PC-9 (cell line): Measurements from ENCODE around the gene ALG11. TPM values are rescaled to one million over a fixed set of nuclear protein-coding genes. Genes with fewer than 3 reads are reported as not detected.

Source experiments
- BruUV-seq: library from RNA; stranded (reverse); fragments of 400-500 nt; replicated peaks from 2 replicates; lab custom pipeline; 2021; lab: Mats Ljungman, UMichigan
- CTCF ChIA-PET: fragments of 300-600 bp; sonication (Branson Sonifier 250); formaldehyde crosslinking; loops from one replicate; lab custom pipeline; 2022; ENCODE audit warnings: antibody characterized with exemption; lab: Charles Lee
- POLR2A ChIA-PET: fragments of 300-600 bp; sonication (Branson Sonifier 250); formaldehyde crosslinking; loops from one replicate; lab custom pipeline; 2022; ENCODE audit warnings: antibody characterized with exemption; ENCODE audit not compliant: unreplicated experiment; lab: Charles Lee
- DNase-seq, 2 experiments: peaks; one replicate each; pipeline versions ENCODE4 v3.0.0 to v3.0.0-alpha.2; 2015 to 2022; ENCODE audit warnings: mixed read lengths in 1 of 2
- H2AFZ ChIP-seq: fragments of 200-600 bp; sonication (generic); 2 replicates; pipeline ENCODE4 v1.8.1; 2017; ENCODE audit warnings: antibody characterized with exemption
- H3F3A ChIP-seq: fragments of 200-600 bp; sonication (generic); 2 replicates; pipeline ENCODE4 v1.8.1; 2017; ENCODE audit warnings: antibody characterized with exemption, mild to moderate bottlenecking, low read depth; ENCODE audit not compliant: insufficient read depth
- H3K27ac ChIP-seq: fragments of 200-600 bp; sonication (generic); 2 replicates; pipeline ENCODE4 v1.6.1; 2016; ENCODE audit warnings: mixed run types
- H3K27me3 ChIP-seq: fragments of 200-600 bp; sonication (generic); 2 replicates; pipeline ENCODE4 v1.6.1; 2016; ENCODE audit warnings: low read depth, mixed run types; ENCODE audit not compliant: insufficient read depth
- H3K36me3 ChIP-seq: fragments of 200-600 bp; sonication (generic); 2 replicates; pipeline ENCODE4 v1.6.1; 2016; ENCODE audit warnings: low read depth, mixed run types
- H3K4me1 ChIP-seq: fragments of 200-600 bp; sonication (generic); replicated peaks from 2 replicates; pipeline ENCODE4 v1.6.1; 2016; ENCODE audit warnings: mixed run types; ENCODE audit not compliant: insufficient read depth
- H3K4me2 ChIP-seq: fragments of 200-600 bp; sonication (generic); 2 replicates; pipeline ENCODE4 v1.6.1; 2017; ENCODE audit warnings: mixed run types
- H3K4me3 ChIP-seq: fragments of 200-600 bp; sonication (generic); 2 replicates; pipeline ENCODE4 v1.6.1; 2016; ENCODE audit warnings: mixed run types
- H3K79me2 ChIP-seq: fragments of 200-600 bp; sonication (generic); 2 replicates; pipeline ENCODE4 v1.6.1; 2017; ENCODE audit warnings: low read depth, mixed run types
- H3K9me2 ChIP-seq: fragments of 200-600 bp; sonication (generic); 2 replicates; pipeline ENCODE4 v1.8.1; 2017; ENCODE audit warnings: mild to moderate bottlenecking; ENCODE audit not compliant: insufficient read depth
- H3K9me3 ChIP-seq: fragments of 200-600 bp; sonication (generic); 2 replicates; pipeline ENCODE4 v1.8.1; 2016; ENCODE audit warnings: low read depth; ENCODE audit not compliant: insufficient read depth
- H4K20me1 ChIP-seq: fragments of 200-600 bp; sonication (generic); 2 replicates; pipeline ENCODE4 v1.8.1; 2017; ENCODE audit not compliant: insufficient read depth
- EZH2 ChIP-seq: fragments of 200-600 bp; sonication (generic); IDR thresholded peaks from 2 replicates; pipeline ENCODE4 v1.8.0; 2017; ENCODE audit warnings: antibody characterized with exemption, low read depth
- intact Hi-C: fragments of 100-400 bp; cut with micrococcal nuclease; formaldehyde crosslinking; loops from one replicate; pipeline ENCODE4 v1.10.0; 2022; ENCODE audit not compliant: unreplicated experiment
- total RNA-seq: library from RNA; stranded (reverse); gene quantifications from 2 replicates; pipeline ENCODE4 v1.2.3, GENCODE V29; 2021
- TF ChIP-seq, protein P1 (sequence below): fragments of 200-600 bp; sonication (generic); conservative IDR thresholded peaks from 2 replicates; pipeline ENCODE4 v1.6.1; 2017; ENCODE audit warnings: mixed run types, antibody characterized with exemption, mild to moderate bottlenecking, moderate library complexity

ALG11 gene
- total RNA-seq, 1 experiment from 2014 or later: 15.0 TPM

- Histone ChIP-seq H3K4me3 (no peak overlapping the region), H3K36me3 (no peaks in the 10 kb centered on the region), H3K9me3 (no peaks in the 10 kb centered on the region), H3K27ac (no peak overlapping the region), H4K20me1 (no peaks in the 10 kb centered on the region), H2AFZ (no peak overlapping the region), H3K9me2 (no peaks in the 10 kb centered on the region), H3K4me2 (no peak overlapping the region), H3F3A (no peaks in the 10 kb centered on the region), H3K27me3 (no peaks in the 10 kb centered on the region), H3K79me2 (no peaks in the 10 kb centered on the region), H3K4me1 (no peaks in the 10 kb centered on the region)
- no TSS peak for BruUV-seq
- ChIA-PET POLR2A (no interaction called here), CTCF (no interaction called here)
- no peak for DNase-seq
- TF ChIP-seq, protein P1, sequence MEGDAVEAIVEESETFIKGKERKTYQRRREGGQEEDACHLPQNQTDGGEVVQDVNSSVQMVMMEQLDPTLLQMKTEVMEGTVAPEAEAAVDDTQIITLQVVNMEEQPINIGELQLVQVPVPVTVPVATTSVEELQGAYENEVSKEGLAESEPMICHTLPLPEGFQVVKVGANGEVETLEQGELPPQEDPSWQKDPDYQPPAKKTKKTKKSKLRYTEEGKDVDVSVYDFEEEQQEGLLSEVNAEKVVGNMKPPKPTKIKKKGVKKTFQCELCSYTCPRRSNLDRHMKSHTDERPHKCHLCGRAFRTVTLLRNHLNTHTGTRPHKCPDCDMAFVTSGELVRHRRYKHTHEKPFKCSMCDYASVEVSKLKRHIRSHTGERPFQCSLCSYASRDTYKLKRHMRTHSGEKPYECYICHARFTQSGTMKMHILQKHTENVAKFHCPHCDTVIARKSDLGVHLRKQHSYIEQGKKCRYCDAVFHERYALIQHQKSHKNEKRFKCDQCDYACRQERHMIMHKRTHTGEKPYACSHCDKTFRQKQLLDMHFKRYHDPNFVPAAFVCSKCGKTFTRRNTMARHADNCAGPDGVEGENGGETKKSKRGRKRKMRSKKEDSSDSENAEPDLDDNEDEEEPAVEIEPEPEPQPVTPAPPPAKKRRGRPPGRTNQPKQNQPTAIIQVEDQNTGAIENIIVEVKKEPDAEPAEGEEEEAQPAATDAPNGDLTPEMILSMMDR: no peak
- TF ChIP-seq EZH2: no peak
- intact Hi-C loops: no loop called here
Measured at GRCh38 chr13:52047463-52047862, 35.3 kb downstream of the ALG11 start.

- H4K20me1 ChIP-seq: no peaks in the 10 kb centered on the region
- H3F3A ChIP-seq: no peaks in the 10 kb centered on the region
- no peaks in the 10 kb centered on the region for H3K4me1 ChIP-seq
- H2AFZ ChIP-seq: no peak overlapping the region
- intact Hi-C loops: no loop called here
- H3K27ac ChIP-seq: no peak overlapping the region
- CTCF ChIA-PET: no interaction called here
- H3K79me2 ChIP-seq: no peaks in the 10 kb centered on the region
- H3K36me3 ChIP-seq: no peaks in the 10 kb centered on the region
- POLR2A ChIA-PET: interaction anchor here (0.7 kb wide), 1 partner anchor 86 kb away, joined by 7 read pairs; no protein-coding TSS in a partner anchor
- BruUV-seq: no TSS peak
- H3K4me2 ChIP-seq: no peak overlapping the region
- no peaks in the 10 kb centered on the region for H3K9me2 ChIP-seq
- H3K4me3 ChIP-seq: no peak overlapping the region
- TF ChIP-seq EZH2: no peak
- TF ChIP-seq, protein P1: no peak
- no peak for DNase-seq
- H3K27me3 ChIP-seq: no peaks in the 10 kb centered on the region
- H3K9me3 ChIP-seq: no peaks in the 10 kb centered on the region
Measured at GRCh38 chr13:52048516-52048915, 36.3 kb downstream of the ALG11 start.

DNA sequence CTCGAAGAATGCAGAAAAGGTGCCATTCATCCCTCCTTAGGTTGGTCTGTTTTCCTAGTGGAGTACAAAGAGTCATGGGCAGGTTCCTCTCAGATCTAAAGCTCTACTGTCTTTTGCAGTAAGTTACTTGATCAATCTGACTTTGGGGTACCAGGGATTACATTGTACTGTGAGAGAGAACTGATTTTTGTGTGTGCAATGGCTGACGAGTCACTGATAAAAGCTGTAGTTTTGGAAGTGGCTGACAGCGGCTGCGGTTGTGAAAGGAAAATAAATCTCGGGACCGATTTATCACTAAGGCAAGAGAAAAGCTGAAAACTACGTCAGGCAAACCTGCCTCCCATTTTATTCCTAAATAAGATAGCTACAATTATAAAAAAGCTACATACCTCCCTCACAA lies 39.2 kb downstream of the ALG11 start:
- Histone ChIP-seq H3K79me2 (no peaks in the 10 kb centered on the region), H3K9me2 (no peaks in the 10 kb centered on the region), H3K4me1 (no peaks in the 10 kb centered on the region), H3K36me3 (no peaks in the 10 kb centered on the region), H3K27ac (no peak overlapping the region), H3K4me3 (no peak overlapping the region), H2AFZ (no peak overlapping the region), H3K4me2 (no peak overlapping the region), H3K27me3 (no peaks in the 10 kb centered on the region), H4K20me1 (no peaks in the 10 kb centered on the region), H3F3A (no peaks in the 10 kb centered on the region), H3K9me3 (no peaks in the 10 kb centered on the region)
- intact Hi-C loops: no loop called here
- TF ChIP-seq, protein P1: no peak
- TF ChIP-seq EZH2: no peak
- ChIA-PET CTCF (no interaction called here), POLR2A (no interaction called here)
- no TSS peak for BruUV-seq
- no peak for DNase-seq
